Liver (tissue), 9 donors: ENCODE measurements around the gene LRMDA. TPM values are rescaled to one million over a fixed set of nuclear protein-coding genes. Genes with fewer than 3 reads are reported as not detected.
A peak's percentile ranks its signal among the peaks of the same experiment; 100 is the strongest.

Experiments
- DNase-seq: peaks from one replicate; pipeline ENCODE4 v3.0.0-alpha.2; 2017; ENCODE audit warnings: low spot score
- H3K27ac ChIP-seq, 2 donors: one replicate each; pipeline ENCODE4 v1.7.0; 2013; ENCODE audit warnings: inconsistent platforms in 2 of 2, low read length in 2 of 2, control low read depth in 1 of 2, low read depth in 1 of 2, mild to moderate bottlenecking in 1 of 2
- H3K27me3 ChIP-seq, 4 donors: one replicate each; pipeline versions ENCODE4 v1.6.1 to v1.7.0; 2013; ENCODE audit warnings: low read length in 3 of 4, inconsistent platforms in 1 of 4, mild to moderate bottlenecking in 1 of 4, moderate library complexity in 1 of 4; ENCODE audit not compliant: control insufficient read depth in 4 of 4, insufficient read depth in 4 of 4
- H3K36me3 ChIP-seq, 4 donors: one replicate each; pipeline versions ENCODE4 v1.6.1 to v1.7.0; 2013; ENCODE audit warnings: low read length in 3 of 4, mild to moderate bottlenecking in 3 of 4, low read depth in 1 of 4, moderate library complexity in 1 of 4; ENCODE audit not compliant: control insufficient read depth in 4 of 4, insufficient read depth in 3 of 4
- H3K4me1 ChIP-seq, 4 donors: one replicate each; pipeline versions ENCODE4 v1.6.1 to v1.7.0; 2013; ENCODE audit warnings: low read length in 3 of 4, mild to moderate bottlenecking in 3 of 4, moderate library complexity in 1 of 4; ENCODE audit not compliant: control insufficient read depth in 4 of 4, insufficient read depth in 4 of 4
- H3K4me3 ChIP-seq, 3 donors: one replicate each; pipeline versions ENCODE4 v1.6.1 to v1.7.0; 2013; ENCODE audit warnings: low read length in 3 of 3, control low read depth in 1 of 3, low read depth in 1 of 3, mild to moderate bottlenecking in 1 of 3
- H3K9ac ChIP-seq, 2 donors: one replicate each; pipeline ENCODE4 v1.7.0; 2013; ENCODE audit warnings: low read length in 2 of 2, mild to moderate bottlenecking in 2 of 2, moderate library complexity in 2 of 2, control low read depth in 1 of 2, low read depth in 1 of 2
- H3K9me3 ChIP-seq, 4 donors: one replicate each; pipeline versions ENCODE4 v1.6.1 to v1.7.0; 2013; ENCODE audit warnings: low read length in 3 of 4; ENCODE audit not compliant: control insufficient read depth in 4 of 4
- CTCF ChIP-seq: fragments of 150-350 bp; IDR thresholded peaks from 2 replicates; pipeline ENCODE4 v1.5.1; 2017; ENCODE audit warnings: improper control_type of control experiment, low read depth, low read length; ENCODE audit not compliant: missing input control
- EGR1 ChIP-seq, 2 donors: IDR thresholded peaks; 2 replicates each; pipeline ENCODE4 v1.6.1; 2016 to 2018; ENCODE audit warnings: antibody characterized with exemption in 2 of 2, low read depth in 2 of 2
- FOXA1 ChIP-seq: IDR thresholded peaks from 2 replicates; pipeline ENCODE4 v1.6.1; 2016; ENCODE audit warnings: antibody characterized with exemption
- GABPA ChIP-seq, 2 donors: IDR thresholded peaks in 1 of 2; conservative IDR thresholded peaks in 1 of 2; 2 replicates each; pipeline ENCODE4 v1.6.1; 2016; ENCODE audit warnings: antibody characterized with exemption in 2 of 2, mild to moderate bottlenecking in 1 of 2, moderate library complexity in 1 of 2
- HNF4G ChIP-seq: IDR thresholded peaks from 2 replicates; pipeline ENCODE4 v1.6.1; 2016; ENCODE audit warnings: antibody characterized with exemption
- JUND ChIP-seq, 2 donors: IDR thresholded peaks; 2 replicates each; pipeline ENCODE4 v1.6.1; 2016; ENCODE audit warnings: antibody characterized with exemption in 2 of 2
- NR2F2 ChIP-seq: IDR thresholded peaks from 2 replicates; pipeline ENCODE4 v1.6.1; 2016; ENCODE audit warnings: antibody characterized with exemption
- RAD21 ChIP-seq, 2 donors: IDR thresholded peaks; 2 replicates each; pipeline ENCODE4 v1.6.1; 2016; ENCODE audit warnings: antibody characterized with exemption in 2 of 2, mild to moderate bottlenecking in 2 of 2
- REST ChIP-seq: IDR thresholded peaks from 2 replicates; pipeline ENCODE4 v1.6.1; 2016; ENCODE audit warnings: antibody characterized with exemption, mild to moderate bottlenecking
- RXRA ChIP-seq, 2 donors: IDR thresholded peaks; 2 replicates each; pipeline ENCODE4 v1.6.1; 2017 to 2018; ENCODE audit warnings: antibody characterized with exemption in 2 of 2, mild to moderate bottlenecking in 1 of 2
- TAF1 ChIP-seq: conservative IDR thresholded peaks from 2 replicates; pipeline ENCODE4 v1.6.1; 2016; ENCODE audit warnings: antibody characterized with exemption, mild to moderate bottlenecking
- YY1 ChIP-seq: IDR thresholded peaks from 2 replicates; pipeline ENCODE4 v1.6.1; 2016; ENCODE audit warnings: antibody characterized with exemption, mild to moderate bottlenecking
- WGBS: extraction: QIAGEN DNeasy Blood & Tissue Kit; methylation state at CpG from one replicate; pipeline ENCODE4 v1.1.7; 2013; 5-methylcytosine and 5-hydroxymethylcytosine counted together
- polyA plus RNA-seq, 2 donors: library from polyadenylated mRNA; stranded (reverse) in 1 of 2; unstranded in 1 of 2; fragments of 200-250 nt in 1 of 2; fragments of >200 nt in 1 of 2; fragmentation: Nextera tagmentation in 1 of 2; extraction: Ambion mirVana in 1 of 2; gene quantifications; one replicate each; pipeline versions ENCODE4 v1.2.1 to v1.2.3, GENCODE V29; 2013 to 2015
- total RNA-seq, 2 donors: library from RNA; depleted of rRNA; stranded (reverse); fragments of >200 nt; gene quantifications; one replicate each; pipeline ENCODE4 v1.2.3, GENCODE V29; 2014
- TF ChIP-seq, protein P1 (sequence below): IDR thresholded peaks from 2 replicates; pipeline ENCODE4 v1.6.1; 2016; ENCODE audit warnings: antibody characterized with exemption
- TF ChIP-seq, protein P2 (sequence below): IDR thresholded peaks from 2 replicates; pipeline ENCODE4 v1.6.1; 2016; ENCODE audit warnings: antibody characterized with exemption
- donor health status: healthy.
- donor health status: healthy.
- donor health status: healthy.
- donor health status: healthy.
- donor health status: healthy.

The LRMDA gene
- total and polyA plus RNA-seq, 4 donors: 7.9 to 15.8 (median 11.3) TPM

DNA sequence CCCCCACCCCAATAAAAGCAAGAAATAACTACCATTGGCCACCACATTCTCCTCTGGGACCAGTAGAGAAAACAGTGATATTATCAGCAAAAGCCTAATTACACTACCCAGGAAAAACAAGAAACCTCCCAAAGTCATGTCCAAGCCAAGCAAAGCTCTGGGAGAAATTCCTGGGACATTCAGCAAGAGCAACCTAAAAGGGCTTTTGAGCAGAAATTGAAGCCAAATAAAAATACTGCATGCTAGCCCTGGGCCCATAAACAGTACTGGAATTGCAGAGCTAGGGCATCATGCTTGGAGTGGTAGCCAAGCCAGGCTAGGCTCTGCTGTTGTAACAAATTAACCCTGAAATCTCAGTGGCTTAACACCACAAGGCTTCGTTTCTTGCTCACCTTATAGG is 347.9 kb downstream of the LRMDA start:
- Histone ChIP-seq H3K9ac (no peak overlapping the region), H3K36me3 (no peaks in the 10 kb centered on the region), H3K27me3 (no peaks in the 10 kb centered on the region), H3K9me3 (no peaks in the 10 kb centered on the region), H3K27ac (no peak overlapping the region), H3K4me3 (no peak overlapping the region), H3K4me1 (peaks cover 4 to 13% (median 9%) of the 10 kb centered on the region in 4 donors)
- TF ChIP-seq RAD21 (IDR thresholded peaks at IDR 0.05) (no peak), FOXA1 (no peak), HNF4G (no peak), YY1 (no peak), GABPA (IDR thresholded peaks at IDR 0.05 in 1 of 2, conservative IDR thresholded peaks at IDR 0.05 in 1 of 2) (no peak), EGR1 (IDR thresholded peaks at IDR 0.05; ENCODE audit: low read depth in 2 of 2) (no peak), JUND (IDR thresholded peaks at IDR 0.05) (no peak), CTCF (no peak), RXRA (IDR thresholded peaks at IDR 0.05) (no peak)
- TF ChIP-seq, protein P1, sequence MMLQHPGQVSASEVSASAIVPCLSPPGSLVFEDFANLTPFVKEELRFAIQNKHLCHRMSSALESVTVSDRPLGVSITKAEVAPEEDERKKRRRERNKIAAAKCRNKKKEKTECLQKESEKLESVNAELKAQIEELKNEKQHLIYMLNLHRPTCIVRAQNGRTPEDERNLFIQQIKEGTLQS: no peak
- TF ChIP-seq, protein P2, sequence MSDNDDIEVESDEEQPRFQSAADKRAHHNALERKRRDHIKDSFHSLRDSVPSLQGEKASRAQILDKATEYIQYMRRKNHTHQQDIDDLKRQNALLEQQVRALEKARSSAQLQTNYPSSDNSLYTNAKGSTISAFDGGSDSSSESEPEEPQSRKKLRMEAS: no peak
- WGBS: 88% methylated on average over 1 of the region's 1 CpG
- DNase-seq: no peak

DNA sequence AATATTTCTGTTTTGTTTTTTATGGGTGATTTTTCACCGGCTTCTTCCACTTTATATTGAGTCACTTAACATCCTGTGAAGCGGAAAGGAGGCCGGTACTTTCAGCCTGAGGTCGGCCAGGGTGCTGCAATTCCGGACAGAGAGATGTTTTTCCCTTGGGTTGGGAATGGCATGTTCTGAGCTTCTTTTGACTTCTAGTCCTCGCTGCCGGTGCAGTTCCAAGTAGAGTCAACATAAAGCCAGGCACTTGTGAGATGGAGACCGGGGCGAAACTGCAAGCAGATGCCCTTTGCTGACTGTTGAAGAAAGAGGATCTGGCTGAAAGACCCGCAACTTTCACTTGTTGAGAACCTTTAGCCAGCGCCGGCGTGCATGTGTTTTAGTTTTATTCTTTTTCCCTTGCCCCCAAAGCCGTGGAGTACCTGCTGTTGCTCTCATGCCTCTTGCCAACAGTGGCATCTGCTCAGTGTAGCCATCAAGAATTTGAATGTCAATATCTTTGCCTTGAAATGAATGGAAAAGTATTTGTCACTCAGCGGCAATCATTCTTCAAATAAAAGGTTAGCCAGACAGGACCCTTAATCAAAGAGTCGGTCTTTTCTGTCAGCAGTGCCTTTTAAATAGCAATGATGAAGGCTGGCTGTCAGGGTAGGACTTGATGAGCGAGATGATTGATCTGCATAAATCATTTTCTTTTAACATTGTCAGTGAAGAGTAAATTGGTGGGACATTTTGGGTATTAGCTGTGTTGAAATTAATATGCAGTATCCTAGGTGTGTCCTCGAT is 351.2 kb downstream of the LRMDA start:
- H3K4me3 ChIP-seq: no peak overlapping the region
- H3K9ac ChIP-seq: no peak overlapping the region
- TF ChIP-seq CTCF (no peak), FOXA1 (no peak), REST (no peak), NR2F2 (peak; percentile 32), TAF1 (no peak)
- H3K9me3 ChIP-seq: no peaks in the 10 kb centered on the region
- H3K4me1 ChIP-seq: peaks cover 0 to 3% (median 0%) of the 10 kb centered on the region in 4 donors
- no peak overlapping the region for H3K27ac ChIP-seq
- H3K36me3 ChIP-seq: no peaks in the 10 kb centered on the region
- DNase-seq: no peak
- 89% methylated on average over 18 of the region's 18 CpGs for WGBS
- no peaks in the 10 kb centered on the region for H3K27me3 ChIP-seq
